NCI-H2029 treated with DMSO at 0.1 percent for 48 hours (cell line): ENCODE measurements around the gene LPIN3.

ENCODE experiments used
- DNase-seq: peaks from one replicate; lab custom pipeline; 2025; lab: John Stamatoyannopoulos, UW

LPIN3 gene

GRCh38 chr20:41366546-41367392, 26.1 kb downstream of the LPIN3 start, which contains the start of gene EMILIN3:
TSS of gene EMILIN3 (minus strand) at chr20:41366818. CDS start at chr20:41366634, 184 bp downstream.
- DNase-seq = no peak

- no peak for DNase-seq
Observed at GRCh38 chr20:41367393-41367695, 26.7 kb downstream of the LPIN3 start.

- no peak for DNase-seq
Observed at GRCh38 chr20:41367956-41368355, 27.3 kb downstream of the LPIN3 start.

GRCh38 chr20:41369673-41370072, 29.1 kb downstream of the LPIN3 start:
- no peak for DNase-seq

- DNase-seq = no peak
Observed at GRCh38 chr20:41370176-41370575, 29.6 kb downstream of the LPIN3 start.

GRCh38 chr20:41371371-41371770, 30.8 kb downstream of the LPIN3 start:
- DNase-seq = no peak

GRCh38 chr20:41373251-41373783, 32.7 kb downstream of the LPIN3 start:
- no peak for DNase-seq

- DNase-seq = no peak
Observed at GRCh38 chr20:41373931-41374920, 33.6 kb downstream of the LPIN3 start.

GRCh38 chr20:41375846-41376245, 35.2 kb downstream of the LPIN3 start:
- DNase-seq = no peak

GRCh38 chr20:41376349-41376748, 35.7 kb downstream of the LPIN3 start:
- no peak for DNase-seq

GRCh38 chr20:41377275-41377674, 36.7 kb downstream of the LPIN3 start:
- no peak for DNase-seq

GRCh38 chr20:41379551-41379950, 38.9 kb downstream of the LPIN3 start:
- no peak for DNase-seq

GRCh38 chr20:41380551-41381193, 40.1 kb downstream of the LPIN3 start:
- no peak for DNase-seq

- no peak for DNase-seq
Observed at GRCh38 chr20:41382791-41383305, 42.2 kb downstream of the LPIN3 start.

GRCh38 chr20:41386502-41387427, 46.1 kb downstream of the LPIN3 start:
- no peak for DNase-seq

- no peak for DNase-seq
Observed at GRCh38 chr20:41387444-41387851, 46.8 kb downstream of the LPIN3 start.

- DNase-seq = no peak
Observed at GRCh38 chr20:41390889-41391288, 50.3 kb downstream of the LPIN3 start.

GRCh38 chr20:41391587-41392001, 51.0 kb downstream of the LPIN3 start:
- DNase-seq = no peak

- DNase-seq = no peak
Observed at GRCh38 chr20:41392295-41392694, 51.7 kb downstream of the LPIN3 start.

GRCh38 chr20:41392871-41393704, 52.5 kb downstream of the LPIN3 start:
- no peak for DNase-seq
